ENCODE measurements around the gene CEND1. TPM values are rescaled to one million over a fixed set of nuclear protein-coding genes. Genes with fewer than 3 reads are reported as not detected.

The CEND1 gene
- total and polyA plus RNA-seq, 2 of the 13 experiments (the other 11 are each of a cell fraction or from before 2014, with no cell fraction given) = not detected

DNA sequence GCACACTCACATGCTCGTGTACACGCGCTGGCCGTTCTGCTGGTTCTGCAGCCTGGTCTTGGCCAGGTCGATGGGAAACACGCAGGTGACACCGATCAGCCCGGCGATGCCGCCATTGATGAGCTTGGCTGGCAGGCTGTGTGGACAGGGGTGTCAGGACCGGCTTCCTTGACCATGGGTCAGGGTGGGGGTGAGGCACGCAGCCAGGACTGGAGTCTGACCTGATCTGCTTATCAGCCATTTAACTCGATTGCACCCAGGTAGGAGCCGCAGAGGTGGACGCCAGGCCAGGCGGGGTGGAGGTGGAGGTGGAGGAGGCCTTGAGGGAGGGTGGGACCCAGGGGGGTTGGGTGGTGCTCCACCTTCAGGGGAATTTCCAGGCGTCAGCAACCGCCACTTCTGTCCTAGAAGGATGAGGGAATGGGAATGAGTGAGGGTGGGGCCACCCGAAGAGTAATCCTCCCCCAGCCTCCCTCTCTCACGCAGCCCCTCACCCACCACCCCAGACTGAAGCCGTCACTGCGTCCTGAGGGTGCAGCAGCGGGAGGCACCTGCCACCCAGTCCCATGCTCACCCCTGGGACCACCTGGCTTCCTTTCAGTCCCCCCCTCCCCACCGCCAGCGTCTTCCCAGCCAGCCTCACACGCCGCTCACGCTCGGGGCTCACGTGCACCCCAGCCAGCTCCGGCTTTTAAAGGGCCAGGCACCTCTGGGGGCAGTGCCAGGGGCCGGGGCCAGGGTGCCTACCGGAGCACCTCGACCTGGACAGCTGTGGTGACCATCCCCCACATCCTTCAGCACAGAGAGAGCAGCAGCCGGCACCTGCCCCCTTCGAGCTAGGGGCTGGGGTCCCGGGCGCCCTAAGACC is 5.1 kb upstream of the CEND1 start:
- Histone ChIP-seq H3K27ac (ENCODE audit: extremely low read length, insufficient read depth, low read length) (no peak overlapping the region), H3K4me2 (ENCODE audit: low read depth, low read length) (peak overlapping the region; percentile 93), H3K4me1 (ENCODE audit: insufficient read depth, low read length) (no peaks in the 10 kb centered on the region), H3K27me3 (ENCODE audit: control insufficient read depth in 1 of 2, insufficient read depth in 2 of 2, low read length in 2 of 2) (no peaks in the 10 kb centered on the region; a peak in 1 of 5 replicates), H2AFZ (ENCODE audit: low read length) (no peak overlapping the region), H3K9me3 (ENCODE audit: low read length) (no peaks in the 10 kb centered on the region), H3K9ac (ENCODE audit: insufficient read depth, low read depth, low read length) (peak overlapping the region; percentile 77; the same call in 1 of the 2 replicates), H3K36me3 (replicated peaks in 1 of 2; ENCODE audit: control insufficient read depth in 1 of 2, insufficient read depth in 2 of 2, low read length in 2 of 2) (no peaks in the 10 kb centered on the region; a peak in 1 of 5 replicates), H4K20me1 (ENCODE audit: insufficient read depth, low read length) (no peaks in the 10 kb centered on the region), H3K79me2 (ENCODE audit: insufficient read depth, low read length) (peaks cover 4% of the 10 kb centered on the region), H3K4me3 (replicated peaks in 1 of 3; ENCODE audit: insufficient read depth in 1 of 3, low read depth in 2 of 3, low read length in 3 of 3) (peak overlapping the region; percentile 83 to 97 (median 94); a peak in 5 of 6 replicates)
- no TSS peak for BruUV-seq (replicated peaks)
- CTCF ChIA-PET (ENCODE audit: low intra/inter-chr PET ratio, low total read pairs) = no interaction called here
- intact Hi-C loops (cut with micrococcal nuclease; ENCODE audit: unreplicated experiment) = no loop called here
- POLR2A ChIA-PET = interaction anchor here (0.9 to 5.3 kb wide), 8 partner anchors 11 to 897 kb away, joined by 4 to 44 read pairs (median 16); partner anchors contain the start of genes DEAF1, GATD1, PIDD1 and PNPLA2
- no peak for ATAC-seq
- in situ Hi-C loops (cut with HindIII; ENCODE audit: extremely low pct_ligation_motif_present, low pct_unique_long_range_greater_than_20kb) = no loop called here
- FAIRE-seq = no peak
- WGBS (ENCODE audit: low lambda C conversion rate) = 85% methylated on average over 30 of the region's 38 CpGs
- no peak for DNase-seq (ENCODE audit: low spot score)
- TF ChIP-seq, protein P1, sequence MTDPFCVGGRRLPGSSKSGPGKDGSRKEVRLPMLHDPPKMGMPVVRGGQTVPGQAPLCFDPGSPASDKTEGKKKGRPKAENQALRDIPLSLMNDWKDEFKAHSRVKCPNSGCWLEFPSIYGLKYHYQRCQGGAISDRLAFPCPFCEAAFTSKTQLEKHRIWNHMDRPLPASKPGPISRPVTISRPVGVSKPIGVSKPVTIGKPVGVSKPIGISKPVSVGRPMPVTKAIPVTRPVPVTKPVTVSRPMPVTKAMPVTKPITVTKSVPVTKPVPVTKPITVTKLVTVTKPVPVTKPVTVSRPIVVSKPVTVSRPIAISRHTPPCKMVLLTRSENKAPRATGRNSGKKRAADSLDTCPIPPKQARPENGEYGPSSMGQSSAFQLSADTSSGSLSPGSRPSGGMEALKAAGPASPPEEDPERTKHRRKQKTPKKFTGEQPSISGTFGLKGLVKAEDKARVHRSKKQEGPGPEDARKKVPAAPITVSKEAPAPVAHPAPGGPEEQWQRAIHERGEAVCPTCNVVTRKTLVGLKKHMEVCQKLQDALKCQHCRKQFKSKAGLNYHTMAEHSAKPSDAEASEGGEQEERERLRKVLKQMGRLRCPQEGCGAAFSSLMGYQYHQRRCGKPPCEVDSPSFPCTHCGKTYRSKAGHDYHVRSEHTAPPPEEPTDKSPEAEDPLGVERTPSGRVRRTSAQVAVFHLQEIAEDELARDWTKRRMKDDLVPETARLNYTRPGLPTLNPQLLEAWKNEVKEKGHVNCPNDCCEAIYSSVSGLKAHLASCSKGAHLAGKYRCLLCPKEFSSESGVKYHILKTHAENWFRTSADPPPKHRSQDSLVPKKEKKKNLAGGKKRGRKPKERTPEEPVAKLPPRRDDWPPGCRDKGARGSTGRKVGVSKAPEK (CRISPR knock-in tag; IDR thresholded peaks at IDR 0.05; ENCODE audit: borderline replicate concordance) = no peak
- TF ChIP-seq ZNF441 (CRISPR knock-in tag; IDR thresholded peaks at IDR 0.05; ENCODE audit: borderline replicate concordance) = no peak
- no peak for TF ChIP-seq HDAC6 (IDR thresholded peaks at IDR 0.05; ENCODE audit: low read depth, low read length)
- TF ChIP-seq RCOR2 (CRISPR knock-in tag; IDR thresholded peaks at IDR 0.05) = no peak
- TF ChIP-seq CBFB (CRISPR knock-in tag; IDR thresholded peaks at IDR 0.05) = no peak
- TF ChIP-seq, protein P2, sequence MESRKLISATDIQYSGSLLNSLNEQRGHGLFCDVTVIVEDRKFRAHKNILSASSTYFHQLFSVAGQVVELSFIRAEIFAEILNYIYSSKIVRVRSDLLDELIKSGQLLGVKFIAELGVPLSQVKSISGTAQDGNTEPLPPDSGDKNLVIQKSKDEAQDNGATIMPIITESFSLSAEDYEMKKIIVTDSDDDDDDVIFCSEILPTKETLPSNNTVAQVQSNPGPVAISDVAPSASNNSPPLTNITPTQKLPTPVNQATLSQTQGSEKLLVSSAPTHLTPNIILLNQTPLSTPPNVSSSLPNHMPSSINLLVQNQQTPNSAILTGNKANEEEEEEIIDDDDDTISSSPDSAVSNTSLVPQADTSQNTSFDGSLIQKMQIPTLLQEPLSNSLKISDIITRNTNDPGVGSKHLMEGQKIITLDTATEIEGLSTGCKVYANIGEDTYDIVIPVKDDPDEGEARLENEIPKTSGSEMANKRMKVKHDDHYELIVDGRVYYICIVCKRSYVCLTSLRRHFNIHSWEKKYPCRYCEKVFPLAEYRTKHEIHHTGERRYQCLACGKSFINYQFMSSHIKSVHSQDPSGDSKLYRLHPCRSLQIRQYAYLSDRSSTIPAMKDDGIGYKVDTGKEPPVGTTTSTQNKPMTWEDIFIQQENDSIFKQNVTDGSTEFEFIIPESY (CRISPR knock-in tag; IDR thresholded peaks at IDR 0.05) = 0 out of 2 replicates have a peak, but pooled peaks have one; percentile 11
- TF ChIP-seq ADNP (CRISPR knock-in tag; IDR thresholded peaks at IDR 0.05) = no peak
- TF ChIP-seq ZNF264 (CRISPR knock-in tag; IDR thresholded peaks at IDR 0.05) = no peak
- TF ChIP-seq BHLHE40 (IDR thresholded peaks at IDR 0.05; ENCODE audit: low read length) = peak; percentile 50; the same call in 1 of the 2 replicates
- TF ChIP-seq, protein P3, sequence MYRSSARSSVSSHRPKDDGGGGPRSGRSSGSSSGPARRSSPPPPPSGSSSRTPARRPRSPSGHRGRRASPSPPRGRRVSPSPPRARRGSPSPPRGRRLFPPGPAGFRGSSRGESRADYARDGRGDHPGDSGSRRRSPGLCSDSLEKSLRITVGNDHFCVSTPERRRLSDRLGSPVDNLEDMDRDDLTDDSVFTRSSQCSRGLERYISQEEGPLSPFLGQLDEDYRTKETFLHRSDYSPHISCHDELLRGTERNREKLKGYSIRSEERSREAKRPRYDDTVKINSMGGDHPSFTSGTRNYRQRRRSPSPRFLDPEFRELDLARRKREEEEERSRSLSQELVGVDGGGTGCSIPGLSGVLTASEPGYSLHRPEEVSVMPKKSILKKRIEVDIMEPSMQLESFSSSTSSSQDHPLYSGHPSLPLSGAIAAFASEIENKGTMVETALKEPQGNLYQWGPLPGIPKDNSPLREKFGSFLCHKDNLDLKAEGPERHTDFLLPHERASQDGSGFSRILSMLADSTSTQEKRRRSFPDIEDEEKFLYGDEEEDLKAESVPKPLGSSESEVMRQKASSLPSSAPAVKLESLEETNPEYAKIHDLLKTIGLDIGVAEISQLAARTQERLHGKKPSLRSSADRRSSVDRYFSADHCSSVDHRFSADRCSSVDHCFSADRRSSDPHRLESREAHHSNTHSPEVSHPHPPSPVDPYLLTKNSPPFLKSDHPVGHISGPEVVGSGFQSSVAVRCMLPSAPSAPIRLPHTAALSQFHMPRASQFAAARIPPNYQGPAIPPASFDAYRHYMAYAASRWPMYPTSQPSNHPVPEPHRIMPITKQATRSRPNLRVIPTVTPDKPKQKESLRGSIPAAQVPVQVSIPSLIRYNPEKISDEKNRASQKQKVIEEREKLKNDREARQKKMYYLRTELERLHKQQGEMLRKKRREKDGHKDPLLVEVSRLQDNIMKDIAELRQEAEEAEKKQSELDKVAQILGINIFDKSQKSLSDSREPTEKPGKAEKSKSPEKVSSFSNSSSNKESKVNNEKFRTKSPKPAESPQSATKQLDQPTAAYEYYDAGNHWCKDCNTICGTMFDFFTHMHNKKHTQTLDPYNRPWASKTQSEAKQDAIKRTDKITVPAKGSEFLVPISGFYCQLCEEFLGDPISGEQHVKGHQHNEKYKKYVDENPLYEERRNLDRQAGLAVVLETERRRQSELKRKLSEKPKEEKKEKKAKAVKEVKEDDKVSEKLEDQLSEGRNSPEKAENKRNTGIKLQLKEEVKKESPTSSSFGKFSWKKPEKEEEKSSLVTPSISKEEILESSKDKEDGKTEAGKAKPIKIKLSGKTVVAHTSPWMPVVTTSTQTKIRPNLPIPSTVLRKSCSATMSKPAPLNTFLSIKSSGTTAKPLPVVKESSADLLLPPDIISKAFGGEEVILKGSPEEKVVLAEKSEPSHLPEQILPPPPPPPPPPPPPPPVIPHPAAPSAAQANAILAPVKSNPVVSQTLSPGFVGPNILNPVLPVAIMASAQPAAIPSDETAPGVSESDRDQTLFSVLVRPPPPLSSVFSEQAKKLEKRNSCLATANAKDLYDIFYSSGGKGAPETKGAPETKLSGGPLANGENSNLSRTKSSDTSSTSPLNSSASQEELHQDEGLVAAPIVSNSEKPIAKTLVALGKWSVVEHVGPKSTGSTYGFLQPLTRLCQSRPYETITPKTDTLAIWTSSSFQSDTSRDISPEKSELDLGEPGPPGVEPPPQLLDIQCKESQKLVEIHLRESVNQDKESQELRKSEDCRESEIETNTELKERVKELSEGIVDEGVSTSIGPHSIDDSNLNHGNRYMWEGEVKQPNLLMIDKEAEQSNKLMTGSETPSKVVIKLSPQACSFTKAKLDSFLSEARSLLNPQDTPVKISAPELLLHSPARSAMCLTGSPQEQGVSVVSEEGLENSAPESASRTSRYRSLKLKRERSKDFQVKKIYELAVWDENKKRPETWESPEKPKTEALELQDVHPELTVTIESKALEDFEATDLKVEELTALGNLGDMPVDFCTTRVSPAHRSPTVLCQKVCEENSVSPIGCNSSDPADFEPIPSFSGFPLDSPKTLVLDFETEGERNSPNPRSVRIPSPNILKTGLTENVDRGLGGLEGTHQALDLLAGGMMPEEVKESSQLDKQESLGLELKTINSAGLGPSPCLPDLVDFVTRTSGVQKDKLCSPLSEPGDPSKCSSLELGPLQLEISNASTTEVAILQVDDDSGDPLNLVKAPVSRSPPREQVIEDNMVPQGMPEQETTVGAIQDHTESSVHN (CRISPR knock-in tag; IDR thresholded peaks at IDR 0.05) = no peak

Measured in HepG2 (cell line).